GM23248 (cell line): ENCODE measurements around the gene HAGHL. TPM values are rescaled to one million over a fixed set of nuclear protein-coding genes. Genes with fewer than 3 reads are reported as not detected.

Experiments used
- DNase-seq: peaks from one replicate; pipeline ENCODE4 v3.0.0-alpha.2; 2015
- H2AFZ ChIP-seq: fragments of 200-600 bp; sonication (generic); 2 replicates; pipeline ENCODE4 v1.6.1; 2016; ENCODE audit warnings: antibody characterized with exemption
- H3F3A ChIP-seq: fragments of 200-600 bp; sonication (generic); 2 replicates; pipeline ENCODE4 v1.6.1; 2016; ENCODE audit warnings: mild to moderate bottlenecking, antibody characterized with exemption, mixed run types; ENCODE audit not compliant: insufficient read depth
- H3K27ac ChIP-seq: fragments of 200-600 bp; sonication (generic); 2 replicates; pipeline ENCODE4 v1.5.1; 2016; ENCODE audit warnings: mild to moderate bottlenecking
- H3K27me3 ChIP-seq: fragments of 200-600 bp; sonication (generic); replicated peaks from 2 replicates; pipeline ENCODE4 v1.6.1; 2016; ENCODE audit warnings: mild to moderate bottlenecking; ENCODE audit not compliant: insufficient read depth
- H3K36me3 ChIP-seq: fragments of 200-600 bp; sonication (generic); 2 replicates; pipeline ENCODE4 v1.6.1; 2016; ENCODE audit warnings: low read depth, mild to moderate bottlenecking
- H3K4me1 ChIP-seq: fragments of 200-600 bp; sonication (generic); 2 replicates; pipeline ENCODE4 v1.6.1; 2016; ENCODE audit warnings: mild to moderate bottlenecking; ENCODE audit not compliant: insufficient read depth
- H3K4me2 ChIP-seq: fragments of 200-600 bp; sonication (generic); one replicate; pipeline ENCODE4 v1.6.1; 2016; ENCODE audit warnings: mild to moderate bottlenecking; ENCODE audit not compliant: unreplicated experiment
- H3K4me3 ChIP-seq: fragments of 200-600 bp; sonication (generic); 2 replicates; pipeline ENCODE4 v1.5.1; 2016; ENCODE audit warnings: mild to moderate bottlenecking
- H3K79me2 ChIP-seq: fragments of 200-600 bp; sonication (generic); 2 replicates; pipeline ENCODE4 v1.6.1; 2016; ENCODE audit warnings: mild to moderate bottlenecking; ENCODE audit not compliant: insufficient read depth
- H3K9ac ChIP-seq: fragments of 200-600 bp; sonication (generic); 2 replicates; pipeline ENCODE4 v1.6.1; 2016; ENCODE audit warnings: mild to moderate bottlenecking
- H3K9me2 ChIP-seq: fragments of 200-600 bp; sonication (generic); 2 replicates; pipeline ENCODE4 v1.6.1; 2016; ENCODE audit warnings: mixed run types, mild to moderate bottlenecking, moderate library complexity; ENCODE audit not compliant: insufficient read depth
- H3K9me3 ChIP-seq: fragments of 200-600 bp; sonication (generic); one replicate; pipeline ENCODE4 v1.6.1; 2017; ENCODE audit warnings: low read depth
- H4K20me1 ChIP-seq: fragments of 200-600 bp; sonication (generic); 2 replicates; pipeline ENCODE4 v1.6.0; 2016; ENCODE audit not compliant: insufficient read depth
- EZH2 ChIP-seq: fragments of 200-600 bp; sonication (generic); IDR thresholded peaks from 2 replicates; pipeline ENCODE4 v1.6.1; 2018; ENCODE audit warnings: antibody characterized with exemption, mild to moderate bottlenecking; ENCODE audit not compliant: insufficient read depth, poor library complexity, severe bottlenecking
- EZH2phosphoT487 ChIP-seq: fragments of 200-600 bp; sonication (generic); IDR thresholded peaks from 2 replicates; pipeline ENCODE4 v1.6.1; 2018; ENCODE audit warnings: antibody characterized with exemption, moderate library complexity, mild to moderate bottlenecking, low read depth; ENCODE audit not compliant: insufficient read depth
- WGBS, 2 experiments: methylation state at CpG; one replicate each; pipeline ENCODE4 v1.1.6; 2015 to 2017; ENCODE audit warnings: low lambda C conversion rate in 2 of 2, low coverage in 1 of 2; ENCODE audit errors: missing lambda C conversion rate in 2 of 2; 5-methylcytosine and 5-hydroxymethylcytosine counted together
- in situ Hi-C: fragments of 300-500 bp; cut with MboI; formaldehyde crosslinking; loops from 2 replicates; pipeline ENCODE4 v1.15.0; 2020
- polyA plus RNA-seq: library from polyadenylated mRNA; unstranded; fragments of >200 nt; fragmentation: Nextera tagmentation; extraction: Ambion mirVana; gene quantifications from 2 replicates; pipeline ENCODE4 v1.2.1, GENCODE V29; 2016
- total RNA-seq: library from RNA; depleted of rRNA; stranded (reverse); fragments of >200 nt; shearing (Covaris generic); gene quantifications from 2 replicates; pipeline ENCODE4 v1.2.3, GENCODE V29; 2014

The HAGHL gene
- total and polyA plus RNA-seq, 2 experiments from 2014 or later: 7.8 to 64.8 TPM

- in situ Hi-C loops: no loop called here
- Histone ChIP-seq H4K20me1 (no peaks in the 10 kb centered on the region), H3K79me2 (no peaks in the 10 kb centered on the region), H3K9ac (no peak within 1 kb of the TSS), H3K4me1 (no peaks in the 10 kb centered on the region), H2AFZ (no peak within 1 kb of the TSS), H3K36me3 (no peaks in the 10 kb centered on the region), H3K9me3 (no peaks in the 10 kb centered on the region), H3F3A (no peaks in the 10 kb centered on the region), H3K27ac (no peak within 1 kb of the TSS), H3K27me3 (no peaks in the 10 kb centered on the region), H3K9me2 (no peaks in the 10 kb centered on the region), H3K4me2 (no peak within 1 kb of the TSS), H3K4me3 (no peak within 1 kb of the TSS)
- whole genome bisulfite sequencing, 2 experiments: 79 to 83% methylated on average over 32 to 37 of the region's 37 CpGs
- DNase-seq: no peak
- TF ChIP-seq EZH2 (no peak), EZH2phosphoT487 (no peak)
Measured at GRCh38 chr16:760545-761343, 33.8 kb downstream of the HAGHL start, which contains the start of gene MSLN. MSLN (plus strand) TSS chr16:760734; CDS start chr16:762681, 1,947 bp downstream.

GRCh38 chr16:761625-762513 is 35.0 kb downstream of the HAGHL start:
- no peak overlapping the region for H3K27ac ChIP-seq
- H3K79me2 ChIP-seq: no peaks in the 10 kb centered on the region
- H3K9me3 ChIP-seq: no peaks in the 10 kb centered on the region
- H3K9me2 ChIP-seq: no peaks in the 10 kb centered on the region
- H3F3A ChIP-seq: no peaks in the 10 kb centered on the region
- in situ Hi-C loops: no loop called here
- H3K9ac ChIP-seq: no peak overlapping the region
- no peaks in the 10 kb centered on the region for H3K27me3 ChIP-seq
- H3K36me3 ChIP-seq: no peaks in the 10 kb centered on the region
- H2AFZ ChIP-seq: no peak overlapping the region
- H4K20me1 ChIP-seq: no peaks in the 10 kb centered on the region
- no peaks in the 10 kb centered on the region for H3K4me1 ChIP-seq
- no peak overlapping the region for H3K4me2 ChIP-seq
- no peak for TF ChIP-seq EZH2phosphoT487
- no peak for TF ChIP-seq EZH2
- DNase-seq: no peak
- 45 to 48% methylated on average over 18 to 22 of the region's 22 CpGs for WGBS, 2 experiments
- H3K4me3 ChIP-seq: no peak overlapping the region

- no peak overlapping the region for H3K4me3 ChIP-seq
- no peak for DNase-seq
- H3K79me2 ChIP-seq: no peaks in the 10 kb centered on the region
- H3K36me3 ChIP-seq: no peaks in the 10 kb centered on the region
- H3K27me3 ChIP-seq: no peaks in the 10 kb centered on the region
- TF ChIP-seq EZH2: no peak
- TF ChIP-seq EZH2phosphoT487: no peak
- H4K20me1 ChIP-seq: no peaks in the 10 kb centered on the region
- 60 to 72% methylated on average over 16 to 17 of the region's 17 CpGs for WGBS, 2 experiments
- no peaks in the 10 kb centered on the region for H3K9me3 ChIP-seq
- H3K4me2 ChIP-seq: no peak overlapping the region
- H3K9me2 ChIP-seq: no peaks in the 10 kb centered on the region
- no peak overlapping the region for H2AFZ ChIP-seq
- in situ Hi-C loops: no loop called here
- no peak overlapping the region for H3K27ac ChIP-seq
- H3K9ac ChIP-seq: no peak overlapping the region
- no peaks in the 10 kb centered on the region for H3K4me1 ChIP-seq
- H3F3A ChIP-seq: no peaks in the 10 kb centered on the region
Measured at GRCh38 chr16:762595-763268, 35.8 kb downstream of the HAGHL start.
